GM19463 (cell line): ENCODE measurements around the gene RASSF6.
"Not testable (repeated sequence)": the region's sequence is repeated elsewhere in the genome, so short reads cannot be mapped to it uniquely, and the experiment has no call there.

Experiments
- ATAC-seq: cut with Tn5 transposase; IDR thresholded peaks from one replicate; pipeline ENCODE4 v1.9.1; 2021; ENCODE audit warnings: mild to moderate bottlenecking, moderate library complexity; ENCODE audit not compliant: unreplicated experiment

The RASSF6 gene

GRCh38 chr4:73613130-73613529, 7.1 kb downstream of the RASSF6 start:
- ATAC-seq = no peak

DNA sequence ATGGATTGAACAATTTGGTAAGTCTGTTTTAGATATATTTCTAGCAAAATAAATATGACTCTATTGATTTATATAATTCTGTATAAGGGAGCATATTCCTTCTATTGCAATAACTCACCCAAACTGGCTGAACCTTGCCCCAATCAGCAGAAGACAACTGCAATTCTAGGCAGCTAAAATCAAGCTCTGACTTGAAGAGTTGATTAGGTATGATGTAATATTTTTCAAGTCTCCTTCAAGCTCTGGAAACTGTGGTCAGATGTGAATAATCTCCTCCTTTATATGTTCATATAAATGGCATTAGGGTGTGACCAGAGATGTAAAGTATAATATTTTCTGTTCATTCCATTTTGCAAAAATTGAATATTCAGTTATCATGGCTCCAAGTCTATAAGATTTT, 8.2 kb downstream of the RASSF6 start:
- no peak for ATAC-seq

DNA sequence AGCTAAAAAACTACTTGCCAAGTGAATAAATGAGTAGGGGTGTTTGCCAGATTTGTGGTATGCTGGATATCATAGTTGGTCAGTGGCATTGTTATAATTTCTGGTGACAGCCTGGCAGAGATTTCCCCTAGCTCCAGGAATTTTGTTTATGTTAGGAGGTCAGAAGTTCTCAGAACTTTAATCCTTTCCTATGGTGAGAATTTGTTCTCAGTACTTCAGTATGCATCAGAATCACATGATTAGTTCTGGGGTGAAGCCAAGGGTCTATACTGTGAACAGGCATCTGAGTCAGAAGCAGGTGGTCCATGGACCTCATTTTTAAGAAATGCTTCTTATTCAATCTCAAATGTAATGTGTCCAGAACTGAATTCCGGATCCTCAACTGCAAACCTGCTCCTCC, 10.5 kb downstream of the RASSF6 start:
- ATAC-seq = no peak

DNA sequence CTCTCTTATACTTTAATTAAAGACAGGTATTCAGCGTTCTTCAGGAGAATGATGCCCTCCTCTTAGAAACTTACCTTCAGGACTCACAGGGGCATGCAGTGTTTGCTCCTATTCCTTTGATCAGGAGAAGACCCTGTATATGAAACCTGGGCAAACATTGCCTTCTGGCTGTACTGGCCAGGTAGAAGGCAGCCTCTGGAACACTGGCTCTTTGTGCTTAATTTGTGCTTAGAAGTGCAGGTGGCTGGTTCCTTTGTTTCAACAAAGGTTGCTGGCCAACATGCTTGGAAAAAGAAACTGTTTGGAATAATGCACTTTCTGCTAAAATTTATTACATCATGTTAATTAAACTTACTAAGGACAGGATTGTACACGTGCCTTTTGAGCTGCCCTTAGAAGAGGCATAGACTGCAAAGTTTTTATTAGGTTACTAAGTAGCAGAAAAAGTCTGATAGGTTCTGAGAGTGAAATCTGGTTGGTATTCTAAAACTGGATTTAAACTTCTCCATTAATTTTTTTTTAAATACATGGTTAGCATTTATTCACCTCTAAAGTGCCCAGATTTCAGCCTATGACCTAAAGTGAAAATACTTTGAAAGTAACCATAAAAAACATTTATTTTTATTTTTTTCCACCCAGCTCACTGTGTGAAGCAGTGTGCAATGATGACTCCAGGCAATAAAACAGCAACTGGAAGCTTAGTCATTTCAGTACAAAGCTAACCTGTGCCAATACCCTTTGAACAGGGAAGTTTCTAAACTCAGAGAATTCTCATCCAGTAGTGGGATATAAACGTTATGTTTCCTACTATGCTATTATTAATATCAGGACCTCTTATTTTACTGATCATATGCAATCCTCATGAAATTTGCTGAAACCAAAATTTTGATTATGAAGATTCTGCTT, 11.3 kb downstream of the RASSF6 start:
- peak; percentile 33 for ATAC-seq

DNA sequence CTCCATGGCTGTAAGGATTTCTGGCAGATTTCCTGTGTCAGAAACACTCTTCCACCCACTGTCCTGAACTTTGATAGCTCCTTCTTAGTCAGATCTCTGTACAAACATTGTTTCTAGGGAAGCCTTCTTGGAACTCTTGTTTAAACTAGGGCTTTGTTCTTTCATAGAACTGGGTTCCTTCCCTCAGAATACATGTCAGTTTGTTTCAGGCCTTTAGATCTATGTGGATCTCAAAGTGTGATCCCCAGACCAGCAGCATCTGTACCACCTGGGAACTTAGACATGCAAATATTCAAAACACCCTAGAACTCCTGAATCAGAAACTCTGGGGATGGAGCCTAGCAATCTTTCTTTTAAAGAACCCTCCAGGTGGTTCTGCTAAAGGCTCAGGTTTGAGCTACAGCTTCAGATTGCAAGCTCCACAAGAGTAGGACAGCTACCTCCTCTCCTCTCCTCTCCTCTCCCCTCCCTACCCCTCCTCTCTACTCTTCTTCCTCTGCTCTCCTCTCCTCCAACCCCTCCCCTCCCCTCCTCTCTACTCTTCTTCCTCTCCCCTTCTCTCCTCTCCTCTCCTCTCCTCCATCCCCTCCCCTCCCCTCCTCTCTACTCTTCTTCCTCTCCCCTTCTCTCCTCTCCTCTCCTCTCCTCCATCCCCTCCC, 12.7 kb downstream of the RASSF6 start:
- peak; percentile 19 for ATAC-seq

- peak; percentile 55 for ATAC-seq
Observed at GRCh38 chr4:73606465-73606974, 13.7 kb downstream of the RASSF6 start.

- ATAC-seq = no peak
Observed at GRCh38 chr4:73603854-73604584, 16.2 kb downstream of the RASSF6 start.

DNA sequence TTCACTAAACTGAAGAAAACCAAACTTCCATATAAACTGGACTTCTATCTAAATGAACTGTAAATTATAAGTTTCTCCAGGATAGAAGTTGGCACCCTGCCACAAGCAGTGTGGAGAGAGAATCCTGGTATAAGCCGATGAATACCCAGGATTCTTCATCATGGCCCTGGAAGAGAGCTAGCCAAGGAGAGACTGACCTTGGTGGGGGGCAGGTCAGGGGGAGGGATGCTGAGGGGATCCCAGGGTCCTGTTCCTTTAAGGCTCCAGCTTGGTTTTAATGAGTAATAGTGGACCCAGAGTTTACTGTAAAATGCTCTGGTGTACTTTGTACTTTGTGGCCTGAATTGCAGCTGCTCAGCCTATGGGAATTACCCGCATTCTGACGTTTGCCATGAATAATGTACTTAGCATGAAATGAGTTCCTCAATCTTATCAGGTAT, 16.9 kb downstream of the RASSF6 start:
- peak; percentile 58 for ATAC-seq

GRCh38 chr4:73600954-73601353, 19.3 kb downstream of the RASSF6 start:
- ATAC-seq = no peak

DNA sequence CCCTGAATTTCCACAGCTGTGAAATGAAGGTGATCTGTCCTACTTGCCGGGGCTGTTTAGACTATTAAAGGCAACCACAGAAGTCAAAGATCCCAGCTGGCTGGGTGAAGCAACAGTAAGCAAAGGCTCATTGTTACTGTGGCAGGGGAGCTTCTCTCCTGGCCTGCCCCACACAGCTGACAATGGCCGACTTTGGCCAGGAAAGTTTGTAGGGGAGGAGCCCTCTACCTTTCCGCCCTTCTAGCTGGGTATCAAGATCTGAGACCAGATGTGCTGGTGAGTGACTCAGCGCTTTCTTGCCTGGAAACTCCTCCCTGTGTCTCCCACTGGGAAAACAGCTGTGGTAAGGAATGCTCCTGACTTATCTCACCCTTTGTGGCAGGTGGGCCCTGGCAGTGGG, 21.1 kb downstream of the RASSF6 start:
- peak; percentile 40 for ATAC-seq

DNA sequence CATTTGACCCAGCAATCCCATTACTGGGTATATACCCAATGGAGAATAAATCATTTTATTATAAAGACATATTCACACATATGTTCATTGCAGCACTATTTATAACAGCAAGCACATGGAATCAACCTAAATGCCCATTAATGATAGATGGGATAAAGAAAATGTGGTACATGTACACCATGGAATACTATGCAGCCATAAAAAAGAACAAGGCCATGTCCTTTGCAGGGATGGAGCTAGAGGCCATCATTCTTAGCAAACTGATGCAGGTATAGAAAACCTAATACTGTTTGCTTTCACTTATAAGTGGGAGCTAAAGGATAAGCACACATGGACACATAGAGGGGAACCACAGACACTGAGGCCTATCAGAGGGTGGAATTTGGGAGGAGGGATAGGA, 22.6 kb downstream of the RASSF6 start:
- ATAC-seq = no peak

- ATAC-seq = not testable (repeated sequence)
Observed at GRCh38 chr4:73597183-73597582, 23.1 kb downstream of the RASSF6 start.

GRCh38 chr4:73596001-73596400, 24.2 kb downstream of the RASSF6 start:
- no peak for ATAC-seq

- ATAC-seq = no peak
Observed at GRCh38 chr4:73593631-73594241, 26.5 kb downstream of the RASSF6 start.

DNA sequence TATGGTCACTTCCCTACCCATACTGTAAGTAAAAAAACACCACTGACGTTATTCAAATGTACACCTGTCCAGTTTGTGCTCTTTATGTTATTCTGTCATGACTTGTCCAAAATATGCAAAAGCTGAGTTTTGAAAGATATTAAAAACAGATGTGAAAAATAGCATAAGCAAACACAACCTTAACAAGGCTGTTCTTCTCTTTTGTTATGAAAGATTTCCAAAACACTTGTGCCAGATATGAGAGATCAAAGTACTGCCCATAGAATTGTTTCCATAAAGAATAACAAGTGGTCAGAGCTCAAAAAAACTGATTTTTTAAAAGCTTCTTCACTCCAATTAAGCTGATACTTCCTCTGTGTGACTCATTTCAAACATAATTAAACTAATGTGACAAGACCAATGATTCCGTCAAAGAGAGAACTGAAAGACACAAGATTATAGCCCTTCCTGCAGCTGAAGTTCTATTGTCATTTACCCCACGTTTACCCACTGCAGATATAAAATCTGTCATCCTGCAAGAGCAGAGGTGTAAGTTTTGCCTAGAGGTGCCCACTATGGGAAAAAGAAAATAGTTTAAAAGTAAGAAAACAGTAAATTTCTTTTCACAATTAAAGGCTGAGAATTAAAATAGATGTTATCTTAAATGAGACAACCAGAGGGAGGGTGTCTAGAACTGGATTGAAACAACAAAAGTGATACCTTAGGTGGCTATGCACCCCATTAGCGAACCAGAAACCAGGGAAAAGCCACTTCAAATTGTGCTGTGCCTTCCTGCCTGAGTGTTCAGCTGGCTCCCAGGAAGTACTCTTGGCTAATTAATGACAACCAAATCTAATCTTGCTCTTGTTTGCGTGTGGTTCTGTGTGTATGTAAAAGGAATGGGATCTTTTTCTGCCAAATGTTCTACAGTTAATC, 30.1 kb downstream of the RASSF6 start:
- ATAC-seq = peak; percentile 79

GRCh38 chr4:73589261-73589847, 30.9 kb downstream of the RASSF6 start:
- peak; percentile 25 for ATAC-seq

- ATAC-seq = no peak
Observed at GRCh38 chr4:73588613-73589012, 31.6 kb downstream of the RASSF6 start.

- no peak for ATAC-seq
Observed at GRCh38 chr4:73586666-73587065, 33.6 kb downstream of the RASSF6 start.

DNA sequence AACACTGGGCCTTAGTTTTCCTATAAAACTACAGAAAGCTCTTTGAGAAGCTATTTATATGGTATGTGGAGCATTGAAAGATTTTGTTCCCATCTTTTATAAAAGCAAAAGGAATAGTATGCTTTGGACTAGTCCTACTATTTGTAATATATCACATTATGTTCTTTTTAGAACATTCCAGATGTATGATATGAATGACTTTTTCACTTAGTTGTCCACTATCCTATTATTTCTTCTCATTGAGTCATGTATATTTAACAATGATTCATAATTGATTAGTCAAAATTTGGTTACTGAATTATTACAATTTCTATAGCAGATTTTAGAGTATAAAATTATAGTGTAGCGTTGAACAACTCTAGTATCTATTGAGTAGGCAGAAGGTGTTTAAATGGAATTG, 34.2 kb downstream of the RASSF6 start:
- ATAC-seq = no peak
